ENCODE data around the gene CDH11. TPM values are rescaled to one million over a fixed set of nuclear protein-coding genes. Genes with fewer than 3 reads are reported as not detected.

CDH11 gene
- total RNA-seq, 1 donor from 2014 or later = not detected

DNA sequence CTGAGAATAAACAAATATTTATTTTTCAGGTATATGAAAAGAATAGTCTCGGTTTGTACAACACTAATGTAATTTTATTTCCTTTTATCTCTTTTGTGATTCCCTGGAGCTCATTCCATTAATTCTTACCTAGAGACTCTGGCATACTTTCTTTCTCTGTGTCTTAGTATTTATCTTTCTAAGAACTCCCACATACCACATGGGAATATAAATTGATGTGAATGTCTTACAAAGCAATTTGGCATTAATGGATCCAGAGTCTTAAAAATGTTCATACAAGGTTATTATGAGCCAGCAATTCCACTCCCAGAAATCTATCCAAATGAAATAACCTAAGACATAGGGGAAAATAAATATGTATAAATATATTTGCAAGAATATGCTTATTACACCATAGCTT is 202.7 kb downstream of the CDH11 start:
- intact Hi-C loops (cut with micrococcal nuclease) = no loop called here

DNA sequence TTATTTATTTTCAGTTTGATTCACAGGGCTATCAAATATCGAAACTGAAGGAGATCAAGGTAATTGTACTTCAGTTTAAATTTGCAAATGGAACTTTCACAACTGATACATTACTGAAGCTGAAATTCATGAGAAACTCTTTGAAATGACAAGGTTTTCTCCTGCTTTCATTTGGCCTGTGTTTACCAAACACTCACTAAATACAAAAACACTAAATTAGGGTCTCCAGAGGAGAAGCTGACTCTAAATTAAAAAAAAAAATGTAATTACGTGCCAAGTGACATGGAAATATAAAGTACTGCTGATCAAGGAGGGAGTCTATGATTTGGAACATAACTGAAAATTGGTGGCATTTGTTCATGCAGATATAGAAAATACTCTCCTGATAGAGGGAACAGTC is 205.8 kb downstream of the CDH11 start:
- intact Hi-C loops (cut with micrococcal nuclease) = no loop called here

DNA sequence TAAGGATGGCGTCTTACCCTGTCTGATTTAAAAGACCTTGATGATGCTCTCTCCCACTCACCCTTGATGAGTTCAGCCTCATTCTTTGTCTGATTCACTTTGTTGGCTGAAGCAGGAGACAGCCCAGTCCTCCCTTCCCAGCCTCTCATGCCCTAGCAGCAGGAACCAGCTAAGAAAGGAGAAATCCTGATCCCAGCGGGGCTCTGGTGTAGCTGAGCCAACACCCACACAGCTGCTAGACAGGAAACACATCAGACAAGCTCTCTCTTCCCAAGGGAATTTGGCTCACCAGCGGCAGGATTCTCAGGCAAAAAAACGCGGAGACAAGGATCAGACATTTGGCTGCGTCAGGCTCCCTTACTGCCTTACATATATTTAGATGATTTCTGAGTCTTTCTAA is 211.5 kb downstream of the CDH11 start:
- intact Hi-C loops (cut with micrococcal nuclease) = no loop called here

DNA sequence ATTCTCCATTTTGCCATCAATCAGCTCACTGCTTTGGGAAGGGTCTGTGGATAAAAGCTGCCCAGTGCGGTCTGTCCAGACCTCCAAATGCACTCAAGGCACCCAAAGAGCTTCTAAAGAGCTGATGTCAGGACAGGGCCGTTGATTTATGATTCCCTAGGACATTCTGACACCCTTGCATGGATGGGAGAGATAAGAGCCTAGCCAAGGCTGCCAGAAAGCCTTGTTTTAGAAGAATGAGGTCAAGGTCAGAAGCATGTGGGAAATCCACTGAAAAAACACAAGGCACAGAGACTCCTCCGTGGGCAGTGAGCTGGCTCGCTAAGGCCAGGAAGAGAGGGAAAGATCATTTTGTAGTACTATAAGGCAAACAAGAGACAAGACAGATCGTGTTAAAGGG is 214.0 kb downstream of the CDH11 start:
- intact Hi-C loops (cut with micrococcal nuclease) = no loop called here

DNA sequence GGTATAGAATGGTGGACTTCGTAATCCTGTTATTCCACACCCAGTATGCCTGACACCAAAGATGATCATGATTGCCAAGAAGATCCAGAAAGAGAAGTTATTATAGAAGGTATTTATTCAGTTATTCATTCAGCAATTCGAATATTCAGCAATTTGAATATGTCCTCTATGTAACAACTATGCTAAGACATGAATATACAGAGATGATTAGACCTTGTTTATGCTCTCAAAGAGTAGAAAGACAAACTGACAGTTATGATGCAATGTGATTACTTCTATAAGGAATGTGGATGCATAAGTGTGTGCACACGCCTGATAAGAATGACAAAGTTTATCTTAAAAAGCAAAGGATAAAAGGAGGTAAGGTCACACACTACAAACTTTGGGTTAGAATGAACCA is 218.1 kb downstream of the CDH11 start:
- intact Hi-C loops (cut with micrococcal nuclease) = no loop called here

DNA sequence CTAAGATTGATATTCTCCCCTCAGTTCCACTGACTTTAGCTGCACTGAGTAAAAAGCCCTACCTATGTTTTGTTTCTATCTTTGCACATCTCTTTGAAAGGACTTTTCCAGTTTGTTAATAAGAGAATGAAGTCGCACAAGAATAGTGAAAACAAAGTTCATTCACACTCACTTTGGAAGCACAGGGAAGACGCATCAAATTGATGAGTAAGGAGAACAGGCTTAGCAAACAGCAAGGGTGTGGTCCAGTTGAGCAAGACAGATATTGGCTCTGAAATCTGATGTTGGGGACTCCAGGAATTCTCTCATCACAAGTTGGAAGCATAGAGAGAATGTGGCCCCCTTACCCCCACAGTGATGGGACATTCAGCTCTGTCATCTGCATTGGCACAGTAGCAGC is 221.3 kb downstream of the CDH11 start:
- intact Hi-C loops (cut with micrococcal nuclease) = no loop called here

DNA sequence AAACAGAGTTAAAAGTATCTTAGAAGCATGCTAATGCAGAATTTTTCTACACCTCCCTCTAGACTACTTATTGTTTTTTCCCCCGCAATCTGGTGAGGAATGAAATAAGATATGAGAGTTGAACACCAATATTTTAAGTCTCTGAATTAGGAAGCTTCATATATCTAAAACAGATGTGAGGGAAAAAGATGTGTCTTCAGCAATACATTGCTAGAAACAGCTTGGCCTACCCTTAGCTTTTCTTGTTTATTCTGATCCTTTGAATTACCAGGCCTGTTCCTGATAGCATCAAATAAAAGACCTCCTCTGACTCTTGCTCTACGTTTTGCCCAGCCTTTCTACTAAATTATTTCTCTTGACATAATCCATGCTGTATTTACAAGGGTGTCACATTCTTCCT is 221.8 kb downstream of the CDH11 start:
- intact Hi-C loops (cut with micrococcal nuclease) = no loop called here

DNA sequence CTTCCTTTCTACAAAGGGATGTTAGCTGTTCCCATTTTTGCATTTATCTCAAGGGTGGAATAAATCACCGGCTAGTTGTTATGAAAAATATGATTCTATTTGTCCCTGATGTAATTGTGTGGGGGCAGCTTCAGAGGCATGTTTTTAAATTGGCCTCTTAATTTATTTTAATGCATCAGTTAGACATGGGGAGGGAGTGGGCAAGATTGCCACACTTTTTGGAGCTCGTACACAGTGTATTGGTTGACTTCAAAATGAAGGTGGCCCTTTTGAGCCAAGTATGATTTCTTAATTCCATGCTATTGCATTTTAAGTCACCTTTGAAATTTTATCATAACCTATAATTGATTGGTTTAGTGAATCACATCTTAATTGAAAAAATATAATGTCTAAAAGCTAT is 223.7 kb downstream of the CDH11 start:
- intact Hi-C loops (cut with micrococcal nuclease) = no loop called here
